SK-N-SH treated with all-trans-retinoic acid at 6 μM for 48 hours (cell line): Measurements from ENCODE around the gene IFIT1B.

Experiments used
- ARNTL ChIP-seq: fragments of 450-650 bp; formaldehyde crosslinking; IDR thresholded peaks from 2 replicates; pipeline ENCODE4 v1.5.0; 2020; ENCODE audit warnings: low read depth, mild to moderate bottlenecking, moderate library complexity, borderline replicate concordance
- CREB5 ChIP-seq: fragments of 250-450 bp; sonication (Bioruptor Pico); IDR thresholded peaks from 2 replicates; pipeline ENCODE4 v1.5.1; 2020; ENCODE audit warnings: low read depth, mild to moderate bottlenecking, moderate library complexity
- GLIS3 ChIP-seq: fragments of 250-450 bp; sonication (Bioruptor Pico); IDR thresholded peaks from 2 replicates; pipeline ENCODE4 v1.5.0; 2020; ENCODE audit warnings: mild to moderate bottlenecking, moderate library complexity
- PATZ1 ChIP-seq: fragments of 250-450 bp; sonication (Bioruptor Pico); IDR thresholded peaks from 2 replicates; pipeline ENCODE4 v1.8.0; 2020; ENCODE audit warnings: mild to moderate bottlenecking, moderate library complexity, borderline replicate concordance
- POU6F1 ChIP-seq: fragments of 250-450 bp; sonication (Bioruptor Pico); IDR thresholded peaks from 2 replicates; pipeline ENCODE4 v1.8.0; 2021; ENCODE audit warnings: low read depth, mild to moderate bottlenecking, moderate library complexity, borderline replicate concordance
- PPARA ChIP-seq: fragments of 250-450 bp; sonication (Bioruptor Pico); IDR thresholded peaks from 2 replicates; pipeline ENCODE4 v1.5.0; 2020; ENCODE audit warnings: mild to moderate bottlenecking, borderline replicate concordance
- RARB ChIP-seq: fragments of 250-450 bp; sonication (Bioruptor Pico); IDR thresholded peaks from 2 replicates; pipeline ENCODE4 v1.8.0; 2021; ENCODE audit warnings: mild to moderate bottlenecking, moderate library complexity
- TSHZ2 ChIP-seq: fragments of 250-450 bp; sonication (Bioruptor Pico); IDR thresholded peaks from 2 replicates; pipeline ENCODE4 v1.5.0; 2020; ENCODE audit warnings: mild to moderate bottlenecking, moderate library complexity
- ZC3H10 ChIP-seq: fragments of 250-450 bp; sonication (Bioruptor Pico); IDR thresholded peaks from 2 replicates; pipeline ENCODE4 v1.5.1; 2021; ENCODE audit warnings: mild to moderate bottlenecking, moderate library complexity
- ZFP3 ChIP-seq: fragments of 250-450 bp; sonication (Bioruptor Pico); IDR thresholded peaks from 2 replicates; pipeline ENCODE4 v1.5.0; 2020; ENCODE audit warnings: mild to moderate bottlenecking, moderate library complexity

- TF ChIP-seq RARB (CRISPR knock-in tag), result no peak
- TF ChIP-seq CREB5 (CRISPR knock-in tag), result no peak
- no peak for TF ChIP-seq POU6F1 (CRISPR knock-in tag)
- TF ChIP-seq ZFP3, result no peak
- no peak for TF ChIP-seq PATZ1 (CRISPR knock-in tag)
- TF ChIP-seq ZC3H10 (CRISPR knock-in tag), result no peak
- TF ChIP-seq GLIS3, result no peak
- no peak for TF ChIP-seq PPARA (CRISPR knock-in tag)
- TF ChIP-seq ARNTL (CRISPR knock-in tag), result no peak
- TF ChIP-seq TSHZ2, result no peak
These were observed 38.6 kb downstream of the IFIT1B start for GRCh38 chr10:89416465-89416864.
